ENCODE measurements around the gene SPPL3.

DNA sequence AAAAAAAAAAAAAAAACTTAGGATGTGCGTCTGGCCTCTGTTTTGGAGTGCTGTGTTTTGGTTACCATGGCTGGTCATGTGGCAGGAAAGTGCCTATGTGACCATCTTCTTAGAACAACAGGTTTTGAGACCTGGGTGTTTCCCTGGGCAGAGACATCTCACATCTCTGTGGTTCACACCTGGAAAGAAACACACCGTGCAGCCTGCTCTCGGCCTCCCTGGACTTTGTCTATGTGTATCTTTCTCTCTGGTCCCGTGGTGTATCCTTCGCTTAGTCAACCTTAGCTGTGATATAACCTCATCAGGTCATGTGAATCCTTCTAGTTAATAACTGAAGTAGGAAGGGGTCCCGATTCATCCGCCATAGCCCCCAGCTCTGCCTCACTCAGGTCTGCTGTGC lies 155.9 kb downstream of the SPPL3 start:
- TF ChIP-seq, protein P1, sequence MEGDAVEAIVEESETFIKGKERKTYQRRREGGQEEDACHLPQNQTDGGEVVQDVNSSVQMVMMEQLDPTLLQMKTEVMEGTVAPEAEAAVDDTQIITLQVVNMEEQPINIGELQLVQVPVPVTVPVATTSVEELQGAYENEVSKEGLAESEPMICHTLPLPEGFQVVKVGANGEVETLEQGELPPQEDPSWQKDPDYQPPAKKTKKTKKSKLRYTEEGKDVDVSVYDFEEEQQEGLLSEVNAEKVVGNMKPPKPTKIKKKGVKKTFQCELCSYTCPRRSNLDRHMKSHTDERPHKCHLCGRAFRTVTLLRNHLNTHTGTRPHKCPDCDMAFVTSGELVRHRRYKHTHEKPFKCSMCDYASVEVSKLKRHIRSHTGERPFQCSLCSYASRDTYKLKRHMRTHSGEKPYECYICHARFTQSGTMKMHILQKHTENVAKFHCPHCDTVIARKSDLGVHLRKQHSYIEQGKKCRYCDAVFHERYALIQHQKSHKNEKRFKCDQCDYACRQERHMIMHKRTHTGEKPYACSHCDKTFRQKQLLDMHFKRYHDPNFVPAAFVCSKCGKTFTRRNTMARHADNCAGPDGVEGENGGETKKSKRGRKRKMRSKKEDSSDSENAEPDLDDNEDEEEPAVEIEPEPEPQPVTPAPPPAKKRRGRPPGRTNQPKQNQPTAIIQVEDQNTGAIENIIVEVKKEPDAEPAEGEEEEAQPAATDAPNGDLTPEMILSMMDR (IDR thresholded peaks at IDR 0.05), result no peak
- no peak for TF ChIP-seq POLR2A (IDR thresholded peaks at IDR 0.05)
